Neural cell (in vitro differentiated cells): ENCODE measurements around the gene PLP1. TPM values are rescaled to one million over a fixed set of nuclear protein-coding genes. Genes with fewer than 3 reads are reported as not detected.

Experiments
- H2AFZ ChIP-seq: fragments of 200-600, 300-800 bp; sonication (generic), shearing (Covaris generic); 2 replicates; pipeline ENCODE4 v1.6.0; 2014; ENCODE audit warnings: low read depth, mild to moderate bottlenecking, antibody characterized with exemption, low read length, moderate library complexity
- H3F3A ChIP-seq: fragments of 200-600 bp; shearing (Covaris generic); 2 replicates; pipeline ENCODE4 v1.6.1; 2016; ENCODE audit warnings: mild to moderate bottlenecking, moderate library complexity, mixed read lengths, antibody characterized with exemption, low read length; ENCODE audit not compliant: insufficient read depth, poor library complexity, severe bottlenecking
- H3K27ac ChIP-seq: fragments of 200-600, 300-800 bp; sonication (generic), shearing (Covaris generic); 2 replicates; pipeline ENCODE4 v1.5.1; 2014; ENCODE audit warnings: mild to moderate bottlenecking, low read length, moderate library complexity
- H3K27me3 ChIP-seq: fragments of 300-800, 200-600 bp; sonication (generic), shearing (Covaris generic); 2 replicates; pipeline ENCODE4 v1.6.0; 2014; ENCODE audit warnings: mild to moderate bottlenecking, low read depth, low read length, moderate library complexity; ENCODE audit not compliant: insufficient read depth
- H3K36me3 ChIP-seq: fragments of 300-800, 200-600 bp; sonication (generic), shearing (Covaris generic); 2 replicates; pipeline ENCODE4 v1.5.1; 2014; ENCODE audit warnings: mild to moderate bottlenecking, antibody characterized with exemption, low read length, moderate library complexity; ENCODE audit not compliant: insufficient read depth
- H3K4me2 ChIP-seq: fragments of 300-800, 200-600 bp; sonication (generic), shearing (Covaris generic); 2 replicates; pipeline ENCODE4 v1.6.0; 2014; ENCODE audit warnings: mild to moderate bottlenecking, low read length
- H3K4me3 ChIP-seq: fragments of 300-800, 200-600 bp; sonication (generic), shearing (Covaris generic); 2 replicates; pipeline ENCODE4 v1.5.1; 2014; ENCODE audit warnings: mild to moderate bottlenecking, low read length, moderate library complexity
- H3K79me2 ChIP-seq: fragments of 200-600 bp; shearing (Covaris generic); replicated peaks from 2 replicates; pipeline ENCODE4 v1.6.0; 2014; ENCODE audit warnings: mild to moderate bottlenecking, low read length, moderate library complexity; ENCODE audit not compliant: insufficient read depth
- H3K9ac ChIP-seq: fragments of 300-800, 200-600 bp; sonication (generic), shearing (Covaris generic); 2 replicates; pipeline ENCODE4 v1.6.1; 2016; ENCODE audit warnings: mild to moderate bottlenecking, low read length, mixed read lengths
- H3K9me2 ChIP-seq: fragments of 200-600 bp; shearing (Covaris generic); 2 replicates; pipeline ENCODE4 v1.6.1; 2016; ENCODE audit warnings: mild to moderate bottlenecking, low read length, mixed read lengths; ENCODE audit not compliant: insufficient read depth
- H3K9me3 ChIP-seq: fragments of 200-600, 300-800 bp; sonication (generic), shearing (Covaris generic); 2 replicates; pipeline ENCODE4 v1.6.1; 2016; ENCODE audit warnings: mild to moderate bottlenecking, mixed run types, low read length, moderate library complexity, mixed read lengths
- H4K20me1 ChIP-seq: fragments of 200-600 bp; shearing (Covaris generic); 2 replicates; pipeline ENCODE4 v1.6.1; 2016; ENCODE audit warnings: mild to moderate bottlenecking, mixed run types; ENCODE audit not compliant: insufficient read depth
- EP300 ChIP-seq: fragments of 450-650 bp; conservative IDR thresholded peaks from 2 replicates; pipeline ENCODE4 v1.6.1; 2014; ENCODE audit warnings: antibody characterized with exemption, mild to moderate bottlenecking, moderate library complexity; ENCODE audit not compliant: poor library complexity, severe bottlenecking
- EZH2 ChIP-seq: fragments of 200-600, 300-800 bp; shearing (Covaris generic), sonication (generic); IDR thresholded peaks from 2 replicates; pipeline ENCODE4 v1.6.1; 2014; ENCODE audit warnings: antibody characterized with exemption, low read length, borderline replicate concordance, mild to moderate bottlenecking; ENCODE audit not compliant: insufficient read depth, poor library complexity, severe bottlenecking
- MXI1 ChIP-seq: fragments of 450-650 bp; conservative IDR thresholded peaks from 2 replicates; pipeline ENCODE4 v1.6.1; 2014; ENCODE audit warnings: antibody characterized with exemption, mild to moderate bottlenecking; ENCODE audit not compliant: poor library complexity, severe bottlenecking
- POLR2AphosphoS5 ChIP-seq: IDR thresholded peaks from 2 replicates; pipeline ENCODE4 v1.6.1; 2012
- RAD21 ChIP-seq: fragments of 450-650 bp; conservative IDR thresholded peaks from 2 replicates; pipeline ENCODE4 v1.6.1; 2014; ENCODE audit warnings: antibody characterized with exemption, mild to moderate bottlenecking, moderate library complexity
- REST ChIP-seq: IDR thresholded peaks from 2 replicates; pipeline ENCODE4 v1.6.1; 2012; ENCODE audit warnings: borderline replicate concordance
- SMC3 ChIP-seq: fragments of 450-650 bp; conservative IDR thresholded peaks from 2 replicates; pipeline ENCODE4 v1.6.1; 2014; ENCODE audit warnings: antibody characterized with exemption, mild to moderate bottlenecking, moderate library complexity; ENCODE audit not compliant: poor library complexity
- TAF1 ChIP-seq: IDR thresholded peaks from 2 replicates; pipeline ENCODE4 v1.6.1; 2012; ENCODE audit warnings: low read depth
- polyA plus RNA-seq: library from polyadenylated mRNA; depleted of rRNA; stranded (reverse); fragments of >200 nt; gene quantifications from 2 replicates; pipeline ENCODE4 v1.2.3, GENCODE V29; 2014
- TF ChIP-seq, protein P1 (sequence below): fragments of 450-650 bp; IDR thresholded peaks from 2 replicates; pipeline ENCODE4 v1.5.1; 2014; ENCODE audit warnings: antibody characterized with exemption, mild to moderate bottlenecking, moderate library complexity; ENCODE audit not compliant: poor library complexity, severe bottlenecking

Gene PLP1
- polyA plus RNA-seq, 1 donor from 2014 or later, result 0.71 TPM

DNA sequence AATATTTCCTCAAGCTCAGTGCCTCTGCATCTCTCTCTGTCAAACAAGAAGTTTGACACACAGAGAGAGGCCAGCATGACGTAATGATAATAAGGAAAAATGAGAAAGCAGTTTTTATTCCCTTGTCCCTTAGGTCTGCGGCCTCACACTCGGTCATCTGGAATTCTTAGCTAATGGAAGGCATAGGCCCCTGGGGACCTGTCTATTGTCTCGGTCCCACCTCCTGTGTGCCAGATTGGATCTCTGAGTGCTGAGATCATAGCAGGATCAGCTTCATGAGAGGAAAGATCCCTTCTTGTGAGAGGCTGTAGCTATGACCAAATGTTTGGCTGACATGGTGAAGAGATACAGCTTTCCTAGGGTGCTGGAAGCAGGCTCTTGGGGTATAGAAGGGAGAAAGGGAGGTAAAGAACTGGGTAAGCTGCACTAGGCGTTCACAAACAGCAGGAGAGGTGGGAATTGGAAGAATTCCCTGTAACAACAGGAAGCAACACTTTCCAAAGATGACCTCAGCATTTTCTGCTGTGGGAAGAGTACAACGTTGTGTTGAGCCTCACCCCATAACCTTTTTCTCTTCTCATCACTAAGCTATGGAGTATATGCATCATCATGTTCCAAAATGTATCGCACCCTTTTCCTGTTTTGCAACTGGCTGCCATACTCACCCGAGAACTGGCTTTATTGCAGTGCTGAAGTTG lies 45.7 kb upstream of the PLP1 start:
- peak; percentile 34 for TF ChIP-seq POLR2AphosphoS5
- no peak for TF ChIP-seq EZH2
- peak; percentile 20 for TF ChIP-seq REST
- no peak overlapping the region for H3K4me3 ChIP-seq
- no peak overlapping the region for H2AFZ ChIP-seq
- no peaks in the 10 kb centered on the region for H3K9me2 ChIP-seq
- peak overlapping the region; percentile 29 for H3K9ac ChIP-seq
- H3K4me2 ChIP-seq, result no peak overlapping the region
- H3F3A ChIP-seq, result no peaks in the 10 kb centered on the region
- H3K27me3 ChIP-seq, result no peaks in the 10 kb centered on the region
- no peaks in the 10 kb centered on the region for H3K36me3 ChIP-seq
- H3K27ac ChIP-seq, result peak overlapping the region; percentile 57
- no peaks in the 10 kb centered on the region for H3K79me2 ChIP-seq
- H3K9me3 ChIP-seq, result no peaks in the 10 kb centered on the region
- no peaks in the 10 kb centered on the region for H4K20me1 ChIP-seq

DNA sequence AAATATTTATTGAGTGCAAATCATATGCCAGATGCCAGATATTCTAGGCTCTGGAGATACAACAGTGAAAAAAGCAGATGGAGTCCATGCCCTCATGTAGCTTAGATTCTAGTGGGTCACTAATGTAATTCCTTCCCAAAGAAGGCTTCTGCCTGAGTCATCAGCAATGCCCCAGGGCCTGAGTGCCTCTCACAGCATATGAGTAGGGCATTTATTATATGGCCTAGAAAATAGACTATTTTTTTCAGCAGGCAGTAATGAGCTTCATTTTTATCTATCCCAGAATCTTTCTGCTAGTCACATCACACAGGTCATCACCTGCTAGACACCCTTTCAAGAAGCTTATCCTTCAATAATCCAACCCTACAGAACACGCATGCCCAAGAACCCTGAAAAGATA lies 43.6 kb upstream of the PLP1 start:
- Histone ChIP-seq H3K27me3 (no peaks in the 10 kb centered on the region), H4K20me1 (no peaks in the 10 kb centered on the region), H3K79me2 (no peaks in the 10 kb centered on the region), H3K27ac (no peak overlapping the region), H3K4me2 (no peak overlapping the region), H3K9me2 (no peaks in the 10 kb centered on the region), H3K9me3 (no peaks in the 10 kb centered on the region), H3K9ac (no peak overlapping the region), H3K36me3 (no peaks in the 10 kb centered on the region), H2AFZ (no peak overlapping the region), H3F3A (no peaks in the 10 kb centered on the region), H3K4me3 (no peak overlapping the region)
- TF ChIP-seq RAD21 (no peak), EP300 (no peak), SMC3 (no peak), TAF1 (no peak), EZH2 (no peak), POLR2AphosphoS5 (no peak)
- TF ChIP-seq, protein P1, sequence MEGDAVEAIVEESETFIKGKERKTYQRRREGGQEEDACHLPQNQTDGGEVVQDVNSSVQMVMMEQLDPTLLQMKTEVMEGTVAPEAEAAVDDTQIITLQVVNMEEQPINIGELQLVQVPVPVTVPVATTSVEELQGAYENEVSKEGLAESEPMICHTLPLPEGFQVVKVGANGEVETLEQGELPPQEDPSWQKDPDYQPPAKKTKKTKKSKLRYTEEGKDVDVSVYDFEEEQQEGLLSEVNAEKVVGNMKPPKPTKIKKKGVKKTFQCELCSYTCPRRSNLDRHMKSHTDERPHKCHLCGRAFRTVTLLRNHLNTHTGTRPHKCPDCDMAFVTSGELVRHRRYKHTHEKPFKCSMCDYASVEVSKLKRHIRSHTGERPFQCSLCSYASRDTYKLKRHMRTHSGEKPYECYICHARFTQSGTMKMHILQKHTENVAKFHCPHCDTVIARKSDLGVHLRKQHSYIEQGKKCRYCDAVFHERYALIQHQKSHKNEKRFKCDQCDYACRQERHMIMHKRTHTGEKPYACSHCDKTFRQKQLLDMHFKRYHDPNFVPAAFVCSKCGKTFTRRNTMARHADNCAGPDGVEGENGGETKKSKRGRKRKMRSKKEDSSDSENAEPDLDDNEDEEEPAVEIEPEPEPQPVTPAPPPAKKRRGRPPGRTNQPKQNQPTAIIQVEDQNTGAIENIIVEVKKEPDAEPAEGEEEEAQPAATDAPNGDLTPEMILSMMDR, result no peak

DNA sequence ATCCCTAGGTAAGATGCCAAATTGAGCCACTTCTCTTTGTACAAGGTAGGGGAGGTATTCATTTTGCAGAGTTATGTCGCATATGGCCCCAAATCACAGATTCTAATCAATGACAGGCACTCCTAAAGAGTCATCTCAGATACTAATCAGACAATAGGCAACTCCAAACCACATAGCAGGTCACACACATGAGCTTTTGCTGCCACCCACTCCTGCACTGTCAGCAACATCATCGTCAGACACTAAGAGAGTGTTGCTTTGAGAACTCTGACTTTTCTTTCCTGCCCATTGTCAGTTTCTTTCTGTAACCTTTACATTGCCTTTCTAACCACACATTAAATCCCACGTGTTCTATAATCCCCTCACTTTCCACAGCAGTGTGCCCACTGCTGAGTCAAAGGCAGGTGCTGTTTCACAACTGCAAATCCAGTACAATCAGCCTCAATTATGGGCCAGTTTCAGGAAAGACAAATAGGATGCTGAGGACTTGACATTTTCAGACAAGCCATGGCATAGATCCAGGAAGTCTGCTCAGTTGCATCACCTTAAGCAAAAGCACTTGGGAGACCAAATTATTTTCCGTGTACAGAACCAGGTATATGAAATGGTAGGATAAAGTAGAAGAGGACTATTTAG lies 42.4 kb upstream of the PLP1 start:
- Histone ChIP-seq H2AFZ (no peak overlapping the region), H3K4me2 (no peak overlapping the region), H3K9ac (no peak overlapping the region), H4K20me1 (no peaks in the 10 kb centered on the region), H3K27ac (peak overlapping the region; percentile 42), H3K9me3 (no peaks in the 10 kb centered on the region), H3K36me3 (no peaks in the 10 kb centered on the region), H3K4me3 (no peak overlapping the region), H3F3A (no peaks in the 10 kb centered on the region), H3K9me2 (no peaks in the 10 kb centered on the region), H3K27me3 (no peaks in the 10 kb centered on the region), H3K79me2 (no peaks in the 10 kb centered on the region)
- TF ChIP-seq MXI1 (no peak), EZH2 (no peak), RAD21 (no peak), TAF1 (no peak), POLR2AphosphoS5 (peak; percentile 50), EP300 (peak; percentile 16), SMC3 (no peak), REST (no peak)
- TF ChIP-seq, protein P1, result no peak
